ENCODE measurements around the gene COX6A2.

- TF ChIP-seq CTCF (IDR thresholded peaks at IDR 0.05) (no peak), POLR2AphosphoS5 (IDR thresholded peaks at IDR 0.05) (no peak), POLR2A (IDR thresholded peaks at IDR 0.05) (no peak)
Measured at GRCh38 chr16:31461921-31462804, 34.0 kb upstream of the COX6A2 start.

Measured in prostate gland (tissue), 2 donors.